Transverse colon (tissue), 4 donors: ENCODE measurements around the gene DSCAM. TPM values are rescaled to one million over a fixed set of nuclear protein-coding genes. Genes with fewer than 3 reads are reported as not detected.

ENCODE experiments used
- DNase-seq: peaks from one replicate; pipeline ENCODE4 v3.0.0-alpha.2; 2019
- H3K27ac ChIP-seq, 4 donors: fragments of 200-600 bp; sonication (generic); 2 replicates each; pipeline ENCODE4 v1.5.1; 2016 to 2018; ENCODE audit warnings: inconsistent platforms in 4 of 4
- H3K27me3 ChIP-seq: fragments of 200-600 bp; sonication (generic); 2 replicates; pipeline ENCODE4 v1.5.1; 2017; ENCODE audit warnings: inconsistent platforms
- H3K36me3 ChIP-seq, 4 donors: fragments of 200-600 bp; sonication (generic); 2 replicates each; pipeline ENCODE4 v1.5.1; 2017 to 2019; ENCODE audit warnings: inconsistent platforms in 4 of 4
- H3K4me1 ChIP-seq, 4 donors: fragments of 200-600 bp; sonication (generic); 2 replicates each; pipeline ENCODE4 v1.5.1; 2017 to 2020; ENCODE audit warnings: inconsistent platforms in 4 of 4
- H3K4me3 ChIP-seq, 4 donors: fragments of 200-600 bp; sonication (generic); 1 replicate in 1 of 4; 2 replicates in 3 of 4; pipeline versions ENCODE4 v1.5.1 to v1.6.1; 2017 to 2019; ENCODE audit warnings: inconsistent platforms in 4 of 4
- H3K9me3 ChIP-seq, 2 donors: fragments of 200-600 bp; sonication (generic); 2 replicates each; pipeline ENCODE4 v1.5.1; 2017 to 2019; ENCODE audit warnings: inconsistent platforms in 2 of 2
- CTCF ChIP-seq, 5 experiments: fragments of 200-600 bp in 3 of 5; fragments of 450-650 bp in 2 of 5; sonication (generic) in 3 of 5; IDR thresholded peaks; 1 replicate in 2 of 5; 2 replicates in 3 of 5; pipeline ENCODE4 v1.5.1; 2016 to 2017; ENCODE audit warnings: antibody characterized with exemption in 5 of 5, inconsistent platforms in 3 of 5, mild to moderate bottlenecking in 2 of 5, moderate library complexity in 1 of 5
- EP300 ChIP-seq: sonication (generic); formaldehyde crosslinking; IDR thresholded peaks from one replicate; pipeline ENCODE4 v1.6.1; 2017; ENCODE audit warnings: antibody characterized with exemption, low read depth
- POLR2A ChIP-seq: fragments of 450-650 bp; IDR thresholded peaks from one replicate; pipeline ENCODE4 v1.6.1; 2016; ENCODE audit warnings: antibody characterized with exemption, mild to moderate bottlenecking, moderate library complexity
- POLR2AphosphoS5 ChIP-seq, 3 donors: sonication (generic); formaldehyde crosslinking; IDR thresholded peaks; one replicate each; pipeline ENCODE4 v1.6.1; 2016; ENCODE audit warnings: antibody characterized with exemption in 3 of 3
- WGBS, 2 donors: methylation state at CpG; one replicate each; pipeline ENCODE4 v1.1.5; 2018; ENCODE audit warnings: low coverage in 1 of 2; 5-methylcytosine and 5-hydroxymethylcytosine counted together
- in situ Hi-C, 4 donors: fragments of 200-750 bp; cut with MboI; loops; one replicate each; pipeline versions ENCODE4 v1.15.0 to v1.15.1; 2017; ENCODE audit warnings: low sequenced_read_pairs in 3 of 4, low pct_ligation_motif_present in 1 of 4, low pct_unique_long_range_greater_than_20kb in 1 of 4
- intact Hi-C: fragments of 100-400 bp; cut with DNase I; formaldehyde crosslinking; loops from one replicate; pipeline ENCODE4 v1.15.1; 2023; ENCODE audit warnings: low total_unique reads
- total RNA-seq, 4 donors: library from RNA; depleted of rRNA; stranded (reverse); fragments of >200 nt; gene quantifications; one replicate each; pipeline ENCODE4 v1.1.0, GENCODE V29; 2016

Gene DSCAM
- total RNA-seq, 4 donors from 2014 or later, result 0.16 TPM; not detected in 3

GRCh38 chr21:40070871-40071270 lies 776.1 kb downstream of the DSCAM start:
- Histone ChIP-seq H3K9me3 (no peaks in the 10 kb centered on the region), H3K36me3 (no peaks in the 10 kb centered on the region), H3K27me3 (no peaks in the 10 kb centered on the region), H3K4me1 (no peaks in the 10 kb centered on the region), H3K27ac (peak overlapping the region in 3 of 4 donors; percentile 18 to 52 (median 31)), H3K4me3 (no peak overlapping the region)
- in situ Hi-C loops (no loop called here), intact Hi-C loops (no loop called here)
- DNase-seq, result no peak
- 51 to 60% methylated on average over 4 of the region's 4 CpGs for WGBS, 2 donors
- TF ChIP-seq CTCF (IDR thresholded peaks at IDR 0.05) (no peak), POLR2A (no peak), POLR2AphosphoS5 (IDR thresholded peaks at IDR 0.05) (peak in 1 of 3 donors; percentile 9)

- Histone ChIP-seq H3K4me1 (no peaks in the 10 kb centered on the region), H3K9me3 (no peaks in the 10 kb centered on the region), H3K27me3 (no peaks in the 10 kb centered on the region), H3K27ac (no peak overlapping the region), H3K36me3 (no peaks in the 10 kb centered on the region), H3K4me3 (no peak overlapping the region)
- TF ChIP-seq CTCF (IDR thresholded peaks at IDR 0.05), result no peak
- no peak for TF ChIP-seq POLR2AphosphoS5 (IDR thresholded peaks at IDR 0.05)
- no peak for TF ChIP-seq POLR2A
- no peak for TF ChIP-seq EP300
- WGBS, 2 donors, result 58 to 65% methylated on average over 4 of the region's 4 CpGs
- intact Hi-C loops, result no loop called here
- in situ Hi-C loops, result no loop called here
- DNase-seq, result no peak
These were observed 779.2 kb downstream of the DSCAM start for GRCh38 chr21:40067751-40068150.

GRCh38 chr21:40066221-40066620 lies 780.7 kb downstream of the DSCAM start:
- Histone ChIP-seq H3K9me3 (no peaks in the 10 kb centered on the region), H3K36me3 (no peaks in the 10 kb centered on the region), H3K27me3 (no peaks in the 10 kb centered on the region), H3K27ac (no peak overlapping the region), H3K4me3 (no peak overlapping the region), H3K4me1 (no peaks in the 10 kb centered on the region)
- DNase-seq, result no peak
- in situ Hi-C loops (no loop called here), intact Hi-C loops (no loop called here)
- TF ChIP-seq CTCF (IDR thresholded peaks at IDR 0.05) (no peak), EP300 (no peak), POLR2AphosphoS5 (IDR thresholded peaks at IDR 0.05) (no peak), POLR2A (no peak)
- WGBS, 2 donors, result 73% methylated on average over 3 of the region's 3 CpGs

GRCh38 chr21:40060083-40060677 lies 786.8 kb downstream of the DSCAM start:
- no peak for TF ChIP-seq POLR2AphosphoS5 (IDR thresholded peaks at IDR 0.05)
- TF ChIP-seq POLR2A, result no peak
- no peak for TF ChIP-seq CTCF (IDR thresholded peaks at IDR 0.05)
- Histone ChIP-seq H3K4me1 (peaks cover 0 to under 1% (median 0%) of the 10 kb centered on the region in 4 donors), H3K4me3 (no peak overlapping the region), H3K27ac (no peak overlapping the region), H3K36me3 (no peaks in the 10 kb centered on the region), H3K9me3 (no peaks in the 10 kb centered on the region), H3K27me3 (no peaks in the 10 kb centered on the region)
- in situ Hi-C loops, result no loop called here
- 79 to 93% methylated on average over 4 to 7 of the region's 7 CpGs for WGBS, 2 donors
- DNase-seq, result no peak
- intact Hi-C loops, result no loop called here
